SHP77 treated with DMSO at 0.1 percent for 48 hours (cell line): ENCODE measurements around the gene TBC1D3K.
"Not testable (repeated sequence)": the region's sequence is repeated elsewhere in the genome, so short reads cannot be mapped to it uniquely, and the experiment has no call there.

Source experiments
- DNase-seq: peaks from one replicate; lab custom pipeline; 2025; lab: John Stamatoyannopoulos, UW

The TBC1D3K gene

DNA sequence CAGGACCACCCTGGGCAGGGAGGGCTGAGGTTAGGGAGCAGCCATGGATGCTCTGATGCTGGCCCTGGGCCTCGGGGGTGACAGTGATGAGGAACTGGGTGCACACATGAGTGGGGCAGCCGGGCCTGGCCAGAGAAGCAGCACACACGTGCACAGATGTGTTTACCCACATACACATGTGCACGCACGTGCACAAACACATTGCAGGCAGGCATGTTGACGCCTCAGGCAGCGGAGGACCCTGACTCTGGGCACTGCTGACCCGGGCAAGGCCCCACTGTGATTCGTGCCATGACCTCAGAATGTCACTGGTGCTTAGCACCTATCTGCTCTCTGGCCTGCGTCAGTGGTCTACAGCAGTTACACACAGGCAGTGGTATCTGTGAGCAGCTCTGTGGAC is at the start of gene TBC1D3K:
Gene TBC1D3K (plus strand): TSS at position 301 of the 400 bp plus-strand sequence. CDS start 1,585 bp downstream, outside the sequence.
- DNase-seq = not testable (repeated sequence)

DNA sequence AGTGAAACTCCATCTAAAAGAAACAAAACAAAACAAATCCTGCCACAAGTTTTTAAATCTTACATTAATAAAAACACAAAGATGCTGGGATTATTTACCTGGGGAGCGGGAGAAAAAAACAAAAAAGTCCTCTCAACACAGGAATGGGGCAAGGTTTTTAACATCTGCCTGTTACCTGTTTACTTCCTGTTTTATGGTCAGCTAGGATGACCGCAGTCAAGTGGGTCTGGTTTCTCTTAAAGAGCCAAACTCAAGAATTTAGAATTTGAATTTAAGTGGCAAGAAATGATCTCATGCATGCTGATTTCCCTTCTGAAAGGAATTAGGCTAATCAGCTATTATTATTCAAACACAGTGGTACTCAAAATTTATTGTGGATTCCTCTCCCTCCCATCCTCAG is 39.7 kb upstream of the TBC1D3K start:
- DNase-seq = no peak

DNA sequence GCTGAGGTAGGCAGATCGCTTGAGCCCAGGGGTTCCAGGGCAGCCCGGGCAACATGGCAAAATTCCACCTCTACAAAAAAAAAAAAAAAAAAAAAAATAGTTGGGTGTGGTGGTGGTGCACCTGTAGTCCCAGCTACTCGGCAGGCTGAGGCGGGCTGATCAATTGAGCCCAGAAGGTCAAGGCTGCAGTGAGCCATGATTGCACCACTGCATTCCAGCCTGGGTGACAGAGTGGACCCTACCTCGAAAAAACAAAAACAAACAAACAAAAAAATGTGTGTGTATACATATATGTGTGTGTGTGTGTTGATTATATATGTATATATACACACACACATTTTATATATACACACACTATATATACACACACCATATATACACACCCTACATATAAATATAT is 39.1 kb upstream of the TBC1D3K start:
- no peak for DNase-seq

DNA sequence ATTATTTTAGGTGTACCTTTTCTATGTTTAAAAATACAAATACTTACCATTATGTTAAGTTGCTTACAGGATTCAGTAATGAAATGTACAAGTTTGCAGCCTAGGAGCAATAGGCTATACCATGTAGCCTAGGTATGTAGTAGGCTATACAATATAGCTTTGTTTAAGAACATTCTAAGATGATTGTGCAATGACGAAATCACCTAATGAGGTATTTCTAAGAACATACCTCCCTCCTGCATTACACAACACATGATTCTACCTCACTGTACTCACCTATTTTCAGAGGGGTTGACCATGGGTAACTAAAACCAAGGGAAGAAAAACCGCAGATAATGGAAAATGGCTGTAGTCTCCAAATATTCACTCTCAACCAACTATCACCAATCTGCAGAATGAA is 35.3 kb upstream of the TBC1D3K start:
- DNase-seq = no peak

DNA sequence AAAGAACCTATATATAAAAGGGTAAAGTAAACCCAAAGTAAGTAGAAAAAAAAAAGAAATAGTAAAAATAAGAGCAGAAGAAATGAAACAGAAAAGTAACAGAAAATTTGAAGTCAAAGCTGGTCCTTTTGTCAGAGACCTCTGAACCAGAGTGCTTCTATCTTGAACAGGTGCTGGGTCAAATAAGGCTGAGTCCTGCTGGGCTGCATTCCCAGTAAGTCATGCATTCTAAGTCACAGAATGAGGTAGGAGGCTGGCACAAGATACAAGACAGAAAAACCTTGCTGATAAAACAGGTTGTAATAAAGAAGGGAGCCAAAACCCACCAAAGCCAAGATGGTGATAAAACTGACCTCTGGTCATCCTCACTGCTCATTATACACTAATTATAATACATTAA is 27.3 kb upstream of the TBC1D3K start:
- not testable (repeated sequence) for DNase-seq
